HL-60 (cell line): ENCODE data around the gene KRT39.

Experiments used
- TF ChIP-seq, protein P1 (sequence below): IDR thresholded peaks from 2 replicates; pipeline ENCODE4 v1.6.1; 2012; ENCODE audit warnings: low read depth; ENCODE audit not compliant: insufficient replicate concordance
- TF ChIP-seq, protein P2 (sequence below): IDR thresholded peaks from one replicate; pipeline ENCODE4 v1.5.1; 2011; ENCODE audit warnings: low read length, control low read depth, inconsistent platforms; ENCODE audit not compliant: insufficient read depth

DNA sequence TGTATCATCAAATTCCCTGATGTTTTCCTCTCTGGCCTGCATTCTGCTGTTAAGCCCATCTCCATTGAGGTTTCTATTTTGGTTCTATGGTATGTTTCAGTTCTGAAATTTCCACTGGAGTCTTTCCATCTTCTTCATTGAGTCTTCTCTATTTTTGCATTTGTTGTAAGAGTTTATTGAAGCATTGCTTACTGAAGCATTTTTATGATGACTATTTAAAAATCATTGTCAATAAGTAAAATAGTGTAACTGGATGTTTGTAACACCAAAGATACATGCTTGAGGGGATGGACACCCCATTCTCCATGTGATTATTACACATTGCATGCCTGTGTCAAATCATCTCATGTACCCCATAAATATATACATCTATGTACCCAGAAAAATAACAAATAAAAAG lies 8.8 kb upstream of the KRT39 start:
- TF ChIP-seq, protein P1, sequence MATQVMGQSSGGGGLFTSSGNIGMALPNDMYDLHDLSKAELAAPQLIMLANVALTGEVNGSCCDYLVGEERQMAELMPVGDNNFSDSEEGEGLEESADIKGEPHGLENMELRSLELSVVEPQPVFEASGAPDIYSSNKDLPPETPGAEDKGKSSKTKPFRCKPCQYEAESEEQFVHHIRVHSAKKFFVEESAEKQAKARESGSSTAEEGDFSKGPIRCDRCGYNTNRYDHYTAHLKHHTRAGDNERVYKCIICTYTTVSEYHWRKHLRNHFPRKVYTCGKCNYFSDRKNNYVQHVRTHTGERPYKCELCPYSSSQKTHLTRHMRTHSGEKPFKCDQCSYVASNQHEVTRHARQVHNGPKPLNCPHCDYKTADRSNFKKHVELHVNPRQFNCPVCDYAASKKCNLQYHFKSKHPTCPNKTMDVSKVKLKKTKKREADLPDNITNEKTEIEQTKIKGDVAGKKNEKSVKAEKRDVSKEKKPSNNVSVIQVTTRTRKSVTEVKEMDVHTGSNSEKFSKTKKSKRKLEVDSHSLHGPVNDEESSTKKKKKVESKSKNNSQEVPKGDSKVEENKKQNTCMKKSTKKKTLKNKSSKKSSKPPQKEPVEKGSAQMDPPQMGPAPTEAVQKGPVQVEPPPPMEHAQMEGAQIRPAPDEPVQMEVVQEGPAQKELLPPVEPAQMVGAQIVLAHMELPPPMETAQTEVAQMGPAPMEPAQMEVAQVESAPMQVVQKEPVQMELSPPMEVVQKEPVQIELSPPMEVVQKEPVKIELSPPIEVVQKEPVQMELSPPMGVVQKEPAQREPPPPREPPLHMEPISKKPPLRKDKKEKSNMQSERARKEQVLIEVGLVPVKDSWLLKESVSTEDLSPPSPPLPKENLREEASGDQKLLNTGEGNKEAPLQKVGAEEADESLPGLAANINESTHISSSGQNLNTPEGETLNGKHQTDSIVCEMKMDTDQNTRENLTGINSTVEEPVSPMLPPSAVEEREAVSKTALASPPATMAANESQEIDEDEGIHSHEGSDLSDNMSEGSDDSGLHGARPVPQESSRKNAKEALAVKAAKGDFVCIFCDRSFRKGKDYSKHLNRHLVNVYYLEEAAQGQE = no peak
- TF ChIP-seq, protein P2, sequence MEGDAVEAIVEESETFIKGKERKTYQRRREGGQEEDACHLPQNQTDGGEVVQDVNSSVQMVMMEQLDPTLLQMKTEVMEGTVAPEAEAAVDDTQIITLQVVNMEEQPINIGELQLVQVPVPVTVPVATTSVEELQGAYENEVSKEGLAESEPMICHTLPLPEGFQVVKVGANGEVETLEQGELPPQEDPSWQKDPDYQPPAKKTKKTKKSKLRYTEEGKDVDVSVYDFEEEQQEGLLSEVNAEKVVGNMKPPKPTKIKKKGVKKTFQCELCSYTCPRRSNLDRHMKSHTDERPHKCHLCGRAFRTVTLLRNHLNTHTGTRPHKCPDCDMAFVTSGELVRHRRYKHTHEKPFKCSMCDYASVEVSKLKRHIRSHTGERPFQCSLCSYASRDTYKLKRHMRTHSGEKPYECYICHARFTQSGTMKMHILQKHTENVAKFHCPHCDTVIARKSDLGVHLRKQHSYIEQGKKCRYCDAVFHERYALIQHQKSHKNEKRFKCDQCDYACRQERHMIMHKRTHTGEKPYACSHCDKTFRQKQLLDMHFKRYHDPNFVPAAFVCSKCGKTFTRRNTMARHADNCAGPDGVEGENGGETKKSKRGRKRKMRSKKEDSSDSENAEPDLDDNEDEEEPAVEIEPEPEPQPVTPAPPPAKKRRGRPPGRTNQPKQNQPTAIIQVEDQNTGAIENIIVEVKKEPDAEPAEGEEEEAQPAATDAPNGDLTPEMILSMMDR = no peak
